IPS-NIHi7 (cell line): Measurements from ENCODE around the gene SLC10A2.

Experiments
- DNase-seq: peaks from one replicate; pipeline ENCODE4 v3.0.0; 2012; ENCODE audit warnings: mixed read lengths; ENCODE audit errors: extremely low spot score

Gene SLC10A2

DNA sequence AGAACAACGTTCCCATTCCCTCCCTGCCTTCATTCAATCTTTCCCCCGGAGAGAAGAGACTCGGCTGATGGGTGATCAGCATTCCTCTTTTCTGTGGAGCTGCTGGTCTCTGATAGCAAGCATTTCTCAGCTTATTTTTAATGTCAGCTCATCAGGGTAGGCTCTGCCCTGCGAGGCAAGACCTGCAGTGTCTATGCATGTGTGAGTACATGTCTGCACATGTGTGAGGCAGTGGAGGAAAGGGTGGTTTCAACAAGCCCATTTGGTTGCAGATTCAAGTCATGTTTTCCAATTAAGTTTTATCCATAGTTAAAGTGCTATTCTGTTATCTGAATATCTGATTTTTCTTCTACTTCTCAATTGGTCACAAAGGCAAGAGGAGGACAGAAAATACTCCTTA, 19.5 kb downstream of the SLC10A2 start:
- DNase-seq, result no peak

DNA sequence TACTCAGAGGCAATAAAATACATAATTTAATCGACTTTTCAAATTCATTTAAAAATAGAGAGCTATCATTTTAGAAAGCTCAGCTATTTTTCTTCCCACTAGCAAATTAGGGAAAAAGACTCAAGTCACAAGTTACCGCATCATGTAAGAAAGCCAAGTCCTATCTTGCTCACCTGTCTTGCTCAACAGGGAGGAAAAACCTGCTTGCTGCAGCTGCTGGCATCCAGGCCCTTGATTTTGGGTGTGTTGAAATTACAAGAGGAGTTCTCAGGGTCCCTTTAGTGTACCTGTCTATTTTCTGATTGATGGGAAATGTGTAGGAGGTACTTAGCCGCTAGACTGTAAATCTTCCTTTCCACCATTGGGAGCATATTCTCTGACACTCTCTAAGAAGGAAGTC, 22.2 kb downstream of the SLC10A2 start:
- no peak for DNase-seq

DNA sequence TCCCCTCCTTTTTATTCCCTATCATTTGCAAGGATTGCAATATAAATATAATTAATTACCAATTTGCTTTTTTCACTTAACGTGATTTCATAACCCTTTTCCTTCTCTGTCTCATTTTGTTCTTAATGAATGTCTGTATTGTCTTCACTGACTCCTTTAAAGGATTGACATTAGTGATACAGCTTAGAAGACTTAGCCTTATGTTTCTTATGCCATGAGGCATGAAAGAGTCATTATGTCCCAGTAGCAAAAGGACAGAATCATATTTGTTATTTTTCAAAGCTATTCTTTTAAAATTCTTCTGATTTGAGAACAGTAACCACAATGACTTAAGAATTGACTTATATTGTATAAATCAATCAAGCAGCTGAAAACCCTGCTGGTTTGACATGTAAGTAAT, 26.2 kb downstream of the SLC10A2 start:
- DNase-seq, result no peak

DNA sequence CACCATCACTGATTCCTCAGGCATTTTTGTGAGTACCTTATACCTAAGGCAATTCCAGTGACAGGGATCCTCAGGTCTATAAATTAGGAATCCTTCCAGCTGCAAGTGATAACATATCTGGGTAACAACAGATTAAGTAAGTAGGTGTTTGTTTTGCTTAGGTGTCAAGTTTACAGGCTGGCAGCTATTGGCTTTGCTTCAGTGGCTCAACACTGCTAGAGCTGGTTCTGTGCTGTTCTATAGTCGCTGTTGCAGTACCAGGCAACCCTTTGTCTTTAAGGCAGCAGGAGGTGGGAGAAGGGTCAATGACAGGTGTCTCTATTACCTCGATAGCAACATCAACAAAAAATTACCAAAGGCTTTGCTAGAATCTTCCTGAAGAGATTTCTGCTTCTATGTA, 27.0 kb downstream of the SLC10A2 start:
- peak; percentile 19 for DNase-seq

DNA sequence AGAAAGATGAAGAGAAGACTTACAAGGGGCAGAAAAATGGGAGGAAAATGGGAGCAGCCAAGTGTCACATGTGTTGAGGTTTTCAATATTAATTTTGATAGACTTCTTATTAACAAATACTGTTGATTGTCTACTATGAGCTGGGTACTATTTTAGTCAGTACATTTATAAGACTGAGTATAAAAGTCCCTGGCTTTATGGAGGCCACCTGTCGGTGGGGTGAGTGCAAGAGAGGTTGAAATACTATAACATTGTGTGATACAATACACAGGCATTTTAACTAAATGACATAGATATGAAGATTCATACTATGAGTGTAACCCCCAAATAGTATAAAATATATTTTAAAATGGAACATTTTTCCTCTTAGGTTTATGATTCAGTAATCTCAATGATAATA, 29.9 kb downstream of the SLC10A2 start:
- DNase-seq, result no peak

DNA sequence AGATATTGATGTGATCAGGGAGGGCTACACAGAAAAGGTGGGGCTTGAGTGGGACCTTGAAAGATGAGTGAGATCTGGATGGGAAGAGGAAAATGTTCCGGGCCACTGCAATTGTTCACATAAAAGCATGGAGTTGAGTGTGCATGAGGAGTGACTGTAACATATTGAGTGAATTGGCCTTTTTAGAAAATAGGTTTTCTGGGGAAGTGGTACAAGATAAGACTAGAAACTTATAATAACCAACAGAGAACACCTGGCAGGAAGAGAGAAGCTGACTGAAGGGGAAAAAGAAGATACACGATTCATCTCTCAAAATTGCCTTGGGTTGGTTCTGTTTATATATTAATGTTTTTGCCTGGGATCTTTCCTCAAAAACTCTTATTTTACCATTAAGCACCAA, 32.2 kb downstream of the SLC10A2 start:
- no peak for DNase-seq

DNA sequence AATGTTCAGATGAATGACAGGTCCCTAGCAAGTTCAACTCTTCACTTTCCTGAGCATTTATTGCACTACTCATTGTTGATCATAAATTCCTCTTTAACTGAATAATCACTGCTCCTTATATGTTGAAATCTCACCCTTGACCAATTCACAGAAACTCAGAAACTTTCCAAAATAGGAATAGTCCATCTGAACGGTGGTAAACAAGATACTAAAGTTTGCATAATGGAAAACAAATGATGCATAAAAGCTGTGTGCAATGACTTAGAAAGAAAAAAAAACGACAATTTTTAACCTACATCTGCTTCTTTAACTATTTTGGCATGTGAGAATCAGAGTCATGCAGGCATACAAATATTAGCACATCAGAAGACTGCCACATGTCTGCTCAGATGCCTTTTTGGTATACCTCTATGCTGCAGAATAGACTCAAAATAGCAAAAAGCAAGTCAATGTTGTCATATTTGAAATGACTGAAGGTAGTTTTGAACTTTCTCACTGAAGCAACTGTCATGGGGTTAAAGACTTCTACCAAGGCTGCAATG, 34.8 kb downstream of the SLC10A2 start:
- DNase-seq, result no peak

DNA sequence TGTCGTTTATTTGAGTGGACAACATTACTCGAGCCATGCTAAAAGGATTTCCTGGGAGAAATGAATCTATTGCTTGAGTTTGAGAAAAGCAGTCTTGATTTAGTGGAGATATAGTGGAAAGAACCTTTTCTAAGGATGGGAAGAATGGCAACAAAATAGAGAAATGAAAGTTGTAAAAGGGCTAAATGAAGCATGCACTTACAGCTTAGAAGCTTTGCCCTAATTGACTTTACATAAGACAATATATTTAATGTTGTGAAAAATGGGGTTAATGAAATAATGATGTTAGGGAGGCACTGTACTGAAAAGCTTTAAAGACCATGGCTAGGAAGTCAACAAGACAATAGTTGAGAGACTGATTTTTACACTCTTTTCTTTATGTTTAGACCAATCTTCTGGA, 35.4 kb downstream of the SLC10A2 start:
- DNase-seq, result no peak

DNA sequence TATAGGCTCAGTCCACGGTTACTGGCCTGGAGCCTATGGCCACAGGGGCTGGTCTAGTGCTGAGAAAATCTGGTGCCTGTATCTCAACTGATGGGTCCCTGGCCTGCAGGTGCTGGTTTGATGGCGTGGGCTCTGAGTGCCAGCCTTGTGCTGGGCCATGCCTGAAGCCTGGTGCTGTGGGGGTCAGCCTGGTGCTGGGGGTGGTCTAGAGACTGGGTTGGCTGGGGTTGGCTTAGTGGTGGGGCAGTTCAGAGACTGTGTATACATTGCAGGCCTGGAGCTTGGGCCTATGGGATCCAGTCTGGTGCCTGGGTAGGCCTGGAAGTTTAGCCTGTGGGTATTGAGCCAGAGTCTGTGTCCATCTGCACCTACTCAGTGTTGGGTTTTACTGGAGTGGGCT, 36.4 kb downstream of the SLC10A2 start:
- no peak for DNase-seq

DNA sequence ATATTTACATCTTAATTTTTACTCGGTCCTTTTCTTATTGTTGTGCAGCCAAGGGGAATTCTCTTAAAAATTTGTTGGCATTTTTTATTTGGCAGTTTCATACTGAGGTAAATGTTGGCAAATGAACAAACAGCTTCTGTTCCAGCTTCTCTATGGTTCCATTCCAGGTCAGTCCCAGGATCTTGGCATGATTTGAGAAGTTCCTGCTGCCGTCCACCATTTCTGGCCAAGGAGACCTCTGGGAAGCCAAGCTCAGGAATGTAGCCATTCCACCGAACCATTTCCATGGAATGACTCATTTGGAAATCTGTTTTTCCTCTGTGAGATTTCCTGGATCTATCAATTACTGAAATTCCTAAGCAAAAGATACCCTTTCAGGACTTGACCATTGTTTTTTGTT, 43.9 kb downstream of the SLC10A2 start:
- DNase-seq, result no peak

DNA sequence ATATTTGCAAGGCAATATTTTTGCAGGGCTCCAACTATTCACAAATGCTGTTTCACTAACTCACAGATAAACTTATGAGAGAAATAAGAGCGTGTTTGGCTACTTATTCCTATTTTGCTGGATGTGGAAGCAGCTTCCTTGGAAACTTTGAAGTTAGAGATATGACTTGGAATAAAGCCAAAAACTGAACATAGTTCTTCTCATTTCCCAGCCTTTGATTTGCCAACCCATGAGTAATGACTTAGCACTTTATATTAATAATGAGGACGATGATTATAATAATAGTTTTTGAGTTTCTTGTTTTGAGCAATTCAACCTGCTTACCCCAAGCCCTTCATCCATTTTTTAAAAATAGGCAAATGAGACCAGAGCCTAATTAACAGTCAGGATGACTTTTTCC, 47.7 kb downstream of the SLC10A2 start:
- DNase-seq, result no peak

DNA sequence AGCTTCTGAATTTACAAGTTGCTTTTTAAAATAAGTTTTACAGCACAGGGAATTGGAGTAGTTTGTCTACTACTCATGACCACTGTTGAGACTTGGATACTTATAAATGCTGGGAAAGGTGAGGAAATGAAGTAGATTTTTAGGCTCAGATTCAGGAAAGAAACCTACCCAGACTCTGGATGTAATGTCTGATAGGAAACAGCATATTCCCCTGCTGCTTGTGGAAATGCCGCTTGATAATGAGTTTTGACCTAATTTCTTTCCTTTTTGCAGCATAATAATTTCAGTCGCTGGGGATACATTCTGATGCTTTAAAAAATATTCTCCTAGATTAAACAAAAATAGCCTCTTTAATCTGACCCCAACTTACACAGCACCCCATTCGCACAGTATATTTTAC, 53.6 kb downstream of the SLC10A2 start:
- no peak for DNase-seq

DNA sequence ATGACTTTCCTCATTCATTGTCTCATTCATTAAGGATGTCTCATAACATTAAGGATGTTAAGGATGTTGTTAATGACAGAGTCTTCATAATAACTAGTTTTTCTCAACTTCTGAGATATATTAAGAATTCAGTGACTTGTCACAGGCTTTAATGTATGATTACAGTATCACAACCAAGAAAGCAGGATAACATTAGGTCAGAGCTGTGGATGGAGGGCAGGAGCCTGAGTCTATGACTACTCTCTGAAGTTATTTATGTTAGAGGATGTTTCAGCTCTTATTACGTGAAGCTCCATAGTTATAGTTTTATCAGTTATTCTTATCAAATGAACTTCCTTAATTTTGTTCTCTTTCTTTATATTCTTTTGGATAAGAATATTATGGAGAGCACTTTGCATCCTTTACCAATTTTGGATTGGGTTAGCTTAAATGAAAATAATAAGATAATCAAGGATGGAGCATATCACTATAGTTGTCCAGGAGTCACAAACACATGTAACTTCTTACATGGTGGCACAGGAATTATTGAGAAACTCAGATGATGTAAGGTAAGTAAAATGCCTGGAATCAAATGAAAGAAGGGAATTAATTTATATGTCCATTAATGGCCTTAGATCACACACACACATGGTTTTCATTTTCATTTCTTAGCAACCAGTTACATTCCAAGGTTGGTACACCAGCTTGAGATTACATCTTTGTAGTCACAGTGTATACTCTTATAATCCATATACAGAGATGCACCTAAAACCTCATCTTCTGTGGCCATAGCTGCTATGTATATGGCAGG, 57.0 kb downstream of the SLC10A2 start:
- DNase-seq, result no peak

DNA sequence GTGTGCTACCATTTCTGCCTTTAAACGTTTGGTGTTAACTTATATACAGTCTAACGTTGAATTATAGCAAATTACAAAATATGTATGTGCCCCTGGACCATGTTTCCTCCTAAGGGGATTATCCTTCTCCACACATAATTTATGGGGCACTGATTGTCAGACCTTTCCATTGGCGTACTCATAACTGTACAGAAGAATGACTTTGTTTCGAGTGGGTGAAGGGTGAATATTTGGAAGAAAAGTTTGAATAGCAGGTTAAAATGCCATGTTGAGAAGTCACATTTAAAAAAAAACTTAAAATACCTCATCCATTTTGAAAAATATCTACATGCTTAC, 58.8 kb downstream of the SLC10A2 start:
- no peak for DNase-seq

DNA sequence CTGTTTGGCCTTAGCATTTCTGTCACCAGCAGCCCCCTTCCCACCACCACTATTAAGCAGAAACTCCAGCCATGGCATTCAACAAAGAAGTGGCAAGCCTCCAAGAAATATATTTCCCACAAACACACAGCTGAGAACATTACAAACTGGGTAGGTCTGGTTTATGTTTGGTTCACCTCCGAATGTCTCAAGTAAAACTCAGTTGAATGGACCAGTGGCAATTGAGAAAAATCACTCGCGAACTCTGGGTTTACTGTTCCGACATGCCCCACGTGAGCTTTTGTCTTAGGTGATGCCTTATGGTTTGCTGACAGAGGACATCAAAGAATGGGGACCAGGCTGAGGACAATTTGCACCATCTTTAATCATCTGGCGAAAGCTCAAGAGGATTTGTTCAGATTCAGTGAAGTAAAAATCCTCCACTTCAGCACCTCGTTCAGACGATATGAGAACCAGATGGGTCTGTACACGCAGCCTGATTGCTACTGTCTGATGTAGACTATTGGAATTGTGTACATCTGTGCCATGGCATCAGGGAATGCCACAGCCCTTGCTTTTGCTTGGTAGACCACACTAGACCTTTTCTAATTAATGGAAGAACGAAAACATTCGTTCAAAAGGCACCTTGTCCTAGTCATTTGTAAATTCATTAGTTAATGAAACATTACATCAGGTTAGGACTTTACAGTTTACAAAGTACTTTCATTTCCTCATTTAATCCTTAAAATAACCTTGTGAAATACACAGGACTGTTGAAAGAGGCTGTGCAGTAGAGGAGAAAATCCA, 59.4 kb downstream of the SLC10A2 start:
- DNase-seq, result no peak

DNA sequence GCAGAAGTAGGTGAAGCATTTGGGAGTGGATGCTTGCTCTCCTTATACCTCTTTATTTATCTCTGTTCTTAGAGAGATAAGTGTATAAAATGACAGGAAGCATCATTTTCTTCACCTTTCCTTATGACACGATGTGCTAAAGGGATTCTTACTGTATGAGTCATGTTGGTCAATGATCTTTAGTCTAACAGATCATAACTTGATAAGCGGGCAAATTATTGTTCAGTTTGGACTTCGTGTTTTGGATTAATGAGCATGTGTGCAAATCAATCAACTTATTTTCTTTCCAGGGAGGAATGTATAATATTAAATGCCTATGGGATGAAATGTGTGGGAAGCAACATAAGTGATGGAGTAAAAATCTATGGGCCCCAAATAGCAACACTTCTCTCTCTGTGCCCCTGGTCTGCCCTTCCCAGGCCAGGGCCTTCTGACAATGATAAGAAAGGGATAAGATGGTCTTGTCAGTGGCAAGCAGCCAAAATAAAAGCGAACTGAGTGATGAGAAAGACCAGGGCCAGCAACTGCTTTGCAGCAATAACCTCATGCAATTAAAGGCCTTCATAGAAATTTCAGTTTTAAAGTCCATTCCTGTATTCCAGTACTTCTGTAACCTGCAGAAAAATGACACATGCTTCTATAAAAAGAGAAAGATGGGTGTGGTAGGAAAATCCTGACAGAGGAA, 61.4 kb downstream of the SLC10A2 start:
- no peak for DNase-seq

DNA sequence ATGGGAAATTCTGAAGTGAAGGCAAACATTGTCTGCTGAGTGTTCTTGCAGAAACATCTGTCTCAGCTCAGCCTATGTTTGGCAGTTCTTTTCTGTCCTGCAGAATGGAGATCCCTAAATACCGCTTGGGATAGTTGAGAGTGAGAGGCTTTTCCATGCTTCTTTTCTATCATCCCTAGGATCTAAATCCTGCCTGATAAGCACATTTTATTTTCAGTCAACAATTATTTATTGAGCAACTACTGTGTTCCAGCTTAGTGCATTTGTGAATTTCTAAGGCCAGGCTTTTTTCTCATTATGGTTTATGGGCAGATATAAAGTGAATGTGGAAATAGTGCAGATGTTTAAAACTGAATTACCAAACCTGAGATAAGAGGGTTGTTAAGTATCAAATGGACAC, 62.6 kb downstream of the SLC10A2 start:
- DNase-seq, result no peak

DNA sequence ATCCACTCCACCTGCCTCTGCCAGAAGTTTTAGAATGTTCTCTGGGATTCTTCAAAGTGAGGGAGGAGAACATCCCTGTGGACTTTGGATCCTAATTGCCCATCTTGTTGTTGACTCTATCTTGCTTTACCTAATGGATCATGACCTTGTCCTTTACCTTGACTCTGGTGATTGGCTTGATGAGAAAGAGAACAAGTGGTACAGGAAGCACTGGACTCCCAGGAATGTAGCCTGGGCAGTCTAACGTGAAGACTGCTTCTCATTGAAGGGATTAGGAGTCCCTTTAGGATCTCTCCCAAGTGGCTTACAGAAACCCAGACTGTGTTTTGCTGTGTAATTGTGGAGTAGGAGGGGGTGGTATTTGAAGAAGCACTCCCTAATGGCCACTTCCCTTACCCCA, 63.9 kb downstream of the SLC10A2 start:
- DNase-seq, result no peak

DNA sequence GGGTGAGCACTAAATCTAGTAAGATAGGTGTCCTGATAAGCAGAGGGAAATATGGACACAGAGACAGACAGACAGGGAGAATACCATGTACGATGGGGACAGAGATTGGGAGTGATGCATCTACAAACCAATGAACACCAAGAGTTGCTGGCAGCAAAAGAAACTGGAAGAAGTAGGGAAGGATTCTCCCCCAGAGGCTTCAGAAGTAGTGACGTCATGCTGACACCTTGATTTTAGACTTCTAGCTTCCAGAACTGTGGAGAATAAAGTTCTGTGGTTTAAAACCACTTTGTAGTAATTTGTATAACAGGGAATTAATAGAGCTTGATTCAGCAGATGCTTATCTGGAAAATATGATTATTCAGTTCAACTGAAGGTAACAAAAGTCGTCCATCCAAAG, 66.1 kb downstream of the SLC10A2 start:
- no peak for DNase-seq

DNA sequence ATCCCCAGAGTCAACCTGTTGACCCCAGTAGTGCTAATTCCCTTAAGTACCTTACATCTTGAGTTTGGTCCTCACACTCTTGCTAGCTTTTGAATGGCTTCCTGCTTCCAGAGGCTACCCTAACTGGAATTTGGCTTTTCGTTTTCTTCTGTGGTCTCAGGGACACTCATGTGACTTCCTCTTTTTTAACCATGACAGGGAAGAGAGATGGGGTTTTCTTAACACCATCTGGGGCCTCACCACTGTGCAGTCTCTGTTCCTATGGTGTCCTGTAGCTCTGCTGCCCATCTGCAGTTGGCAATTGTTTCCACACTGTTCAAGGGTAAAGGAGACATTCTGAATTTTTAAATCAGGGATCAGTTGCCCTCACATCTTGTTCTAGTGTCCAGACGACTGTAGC, 66.7 kb downstream of the SLC10A2 start:
- no peak for DNase-seq
